IPS-20b (cell line): ENCODE measurements around the gene FARSA.
A peak's percentile ranks its signal among the peaks of the same experiment; 100 is the strongest.
"Not testable (repeated sequence)": the region's sequence is repeated elsewhere in the genome, so short reads cannot be mapped to it uniquely, and the experiment has no call there.

Experiments
- H3K27ac ChIP-seq: one replicate; pipeline ENCODE4 v1.5.1; 2013; ENCODE audit warnings: low read length
- H3K27me3 ChIP-seq: 2 replicates; pipeline ENCODE4 v1.6.1; 2013; ENCODE audit warnings: mild to moderate bottlenecking, low read length, inconsistent platforms; ENCODE audit not compliant: insufficient read depth
- H3K36me3 ChIP-seq: 2 replicates; pipeline ENCODE4 v1.6.1; 2013; ENCODE audit warnings: low read depth, mild to moderate bottlenecking, inconsistent platforms, low read length, moderate library complexity; ENCODE audit not compliant: insufficient read depth
- H3K4me1 ChIP-seq: 2 replicates; pipeline ENCODE4 v1.6.1; 2013; ENCODE audit warnings: mild to moderate bottlenecking, control low read depth, inconsistent platforms, low read length, moderate library complexity; ENCODE audit not compliant: insufficient read depth
- H3K4me3 ChIP-seq: 2 replicates; pipeline ENCODE4 v1.5.1; 2013; ENCODE audit warnings: mild to moderate bottlenecking, low read length, inconsistent platforms
- H3K9ac ChIP-seq: 2 replicates; pipeline ENCODE4 v1.6.1; 2013; ENCODE audit warnings: low read depth, mild to moderate bottlenecking, inconsistent platforms, low read length, moderate library complexity
- H3K9me3 ChIP-seq: 2 replicates; pipeline ENCODE4 v1.6.1; 2013; ENCODE audit warnings: mild to moderate bottlenecking, low read depth, low read length, inconsistent platforms; ENCODE audit not compliant: insufficient read depth

FARSA gene

DNA sequence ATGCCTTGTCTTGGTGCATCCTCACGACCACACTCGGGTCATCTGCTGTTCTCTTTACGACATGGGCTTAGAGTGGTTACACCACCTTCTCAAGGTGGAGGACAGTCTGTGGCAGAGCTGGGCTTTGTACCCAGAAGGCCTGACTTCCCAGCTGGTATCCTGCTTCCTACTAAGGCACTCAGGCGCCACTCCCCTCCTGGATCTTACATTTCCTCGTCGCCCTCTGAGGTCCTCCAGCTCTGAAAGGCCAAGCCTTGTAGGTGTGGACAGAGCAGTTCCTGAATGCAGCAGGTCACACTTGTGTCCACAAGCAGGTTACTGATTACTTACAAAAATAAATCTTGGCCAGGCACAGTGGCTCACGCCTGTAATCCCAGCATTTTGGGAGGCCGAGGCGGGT is 26.3 kb downstream of the FARSA start:
- Histone ChIP-seq H3K36me3 (no peaks in the 10 kb centered on the region), H3K27ac (no peak overlapping the region), H3K9me3 (no peaks in the 10 kb centered on the region), H3K4me1 (no peaks in the 10 kb centered on the region; the same call in 1 of the 2 replicates), H3K27me3 (no peaks in the 10 kb centered on the region), H3K9ac (no peak overlapping the region), H3K4me3 (no peak overlapping the region)

DNA sequence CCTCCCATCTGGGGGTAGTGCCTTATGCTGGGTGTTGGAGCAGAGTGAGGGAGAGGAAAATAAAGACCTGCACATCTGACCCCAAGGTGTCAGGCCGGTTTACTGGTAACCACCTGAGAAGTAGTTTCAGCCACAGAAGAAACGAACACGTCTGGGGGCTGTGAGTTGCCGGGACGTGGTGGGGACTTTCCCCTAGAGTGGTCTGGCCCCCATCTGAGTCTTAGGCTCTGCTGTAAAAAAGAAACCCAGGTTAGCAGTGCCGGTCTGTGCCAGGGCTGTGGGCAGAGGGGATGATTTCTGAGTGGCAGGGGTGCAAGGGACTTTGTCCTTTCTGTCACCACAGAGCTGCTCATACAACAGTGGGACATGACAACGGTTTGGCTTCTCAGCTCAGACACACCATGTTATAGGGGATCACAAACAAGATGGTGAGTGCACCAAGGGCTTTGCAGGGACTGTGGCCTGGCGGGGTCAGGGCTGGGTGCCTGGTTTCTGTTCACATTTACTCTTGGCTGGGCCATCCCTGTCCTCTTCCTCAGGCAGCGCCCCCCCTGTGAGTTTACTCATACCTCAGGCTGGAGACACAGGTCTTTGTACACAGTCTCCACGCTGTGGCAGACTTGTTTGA is 33.5 kb downstream of the FARSA start:
- no peaks in the 10 kb centered on the region for H3K9me3 ChIP-seq
- H3K27me3 ChIP-seq: no peaks in the 10 kb centered on the region
- H3K4me3 ChIP-seq: no peak overlapping the region
- H3K4me1 ChIP-seq: no peaks in the 10 kb centered on the region
- no peak overlapping the region for H3K9ac ChIP-seq
- no peak overlapping the region for H3K27ac ChIP-seq
- H3K36me3 ChIP-seq: peaks cover 44% of the 10 kb centered on the region

- Histone ChIP-seq H3K9me3 (no peaks in the 10 kb centered on the region), H3K27me3 (no peaks in the 10 kb centered on the region), H3K4me1 (no peaks in the 10 kb centered on the region), H3K9ac (no peak overlapping the region), H3K4me3 (no peak overlapping the region), H3K36me3 (peaks cover 65% of the 10 kb centered on the region), H3K27ac (no peak overlapping the region)
These were observed 37.1 kb downstream of the FARSA start for GRCh38 chr19:12896460-12896859.

DNA sequence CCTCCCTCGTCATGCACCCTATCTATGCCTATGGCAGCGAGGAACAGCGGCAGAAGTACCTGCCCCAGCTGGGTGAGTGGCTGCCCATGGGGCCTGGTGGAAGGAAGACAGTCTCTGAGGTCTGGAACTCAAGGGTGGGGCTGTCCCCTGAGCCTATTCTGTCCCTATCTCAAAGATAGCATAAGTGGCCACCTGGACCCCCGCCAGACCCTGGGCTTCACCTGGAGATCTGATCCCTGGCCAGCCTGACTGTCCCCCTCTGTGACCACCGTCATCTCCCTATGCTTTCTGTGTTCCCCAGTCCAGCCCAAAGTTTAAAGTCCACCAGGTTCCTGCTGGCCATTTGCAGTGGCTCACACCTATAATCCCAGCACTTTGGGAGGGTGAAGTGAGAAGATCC is 39.9 kb downstream of the FARSA start:
- no peaks in the 10 kb centered on the region for H3K4me1 ChIP-seq
- H3K27ac ChIP-seq: no peak overlapping the region
- no peak overlapping the region for H3K9ac ChIP-seq
- no peaks in the 10 kb centered on the region for H3K9me3 ChIP-seq
- H3K4me3 ChIP-seq: no peak overlapping the region
- peaks cover 52% of the 10 kb centered on the region for H3K36me3 ChIP-seq
- H3K27me3 ChIP-seq: no peaks in the 10 kb centered on the region; the same call in 1 of the 2 replicates

GRCh38 chr19:12891553-12892021 is 41.9 kb downstream of the FARSA start:
- Histone ChIP-seq H3K9ac (peak overlapping the region; percentile 84), H3K36me3 (peaks cover 35% of the 10 kb centered on the region), H3K27ac (no peak overlapping the region), H3K4me3 (peak overlapping the region; percentile 98), H3K4me1 (no peaks in the 10 kb centered on the region), H3K27me3 (peaks cover 16% of the 10 kb centered on the region), H3K9me3 (no peaks in the 10 kb centered on the region)

DNA sequence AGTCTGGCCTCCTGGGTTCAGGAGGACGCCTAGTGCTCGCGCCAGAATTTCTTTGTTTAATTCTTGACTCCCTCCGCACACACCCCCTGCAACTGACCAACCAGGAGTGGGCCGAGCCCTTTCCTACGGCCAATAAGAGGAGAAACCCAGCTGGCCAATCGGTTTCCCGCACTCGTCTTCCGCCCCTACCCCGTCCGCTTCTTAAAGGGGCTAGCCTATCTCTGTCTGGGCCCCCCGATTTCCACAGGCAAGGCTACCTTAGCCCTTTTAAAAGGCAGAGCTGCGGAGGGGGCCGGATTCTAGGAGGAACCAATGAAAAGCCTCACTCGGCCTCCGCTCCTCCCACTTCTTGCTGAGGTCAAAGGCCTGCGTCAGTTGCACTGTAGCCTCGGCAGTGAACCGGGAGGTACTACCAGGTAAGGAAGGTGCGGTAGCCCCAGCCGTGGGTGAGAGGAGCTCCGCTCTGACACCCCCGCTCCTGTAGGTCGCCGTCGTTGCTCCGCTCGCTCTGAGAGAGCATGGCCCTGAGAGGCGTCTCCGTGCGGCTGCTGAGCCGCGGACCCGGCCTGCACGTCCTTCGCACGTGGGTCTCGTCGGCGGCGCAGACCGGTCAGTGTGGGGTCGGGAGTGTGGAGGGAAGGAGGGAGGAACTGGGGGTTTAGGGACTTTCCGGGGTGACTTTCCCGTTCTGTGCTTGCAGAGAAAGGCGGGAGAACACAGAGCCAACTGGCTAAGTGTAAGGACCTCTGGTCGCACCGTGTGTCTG is 42.5 kb downstream of the FARSA start, which contains the start of gene GCDH:
Gene GCDH (plus strand): TSS at position 374 of the 766 bp plus-strand sequence. CDS start 145 bp downstream, at position 519.
- H3K27me3 ChIP-seq: peaks cover 22% of the 10 kb centered on the region
- peak within 1 kb of the TSS; percentile 90 for H3K27ac ChIP-seq
- no peaks in the 10 kb centered on the region for H3K9me3 ChIP-seq
- peak within 1 kb of the TSS; percentile 98 for H3K4me3 ChIP-seq
- no peaks in the 10 kb centered on the region for H3K4me1 ChIP-seq
- peak within 1 kb of the TSS; percentile 86 for H3K9ac ChIP-seq
- H3K36me3 ChIP-seq: peaks cover 28% of the 10 kb centered on the region

DNA sequence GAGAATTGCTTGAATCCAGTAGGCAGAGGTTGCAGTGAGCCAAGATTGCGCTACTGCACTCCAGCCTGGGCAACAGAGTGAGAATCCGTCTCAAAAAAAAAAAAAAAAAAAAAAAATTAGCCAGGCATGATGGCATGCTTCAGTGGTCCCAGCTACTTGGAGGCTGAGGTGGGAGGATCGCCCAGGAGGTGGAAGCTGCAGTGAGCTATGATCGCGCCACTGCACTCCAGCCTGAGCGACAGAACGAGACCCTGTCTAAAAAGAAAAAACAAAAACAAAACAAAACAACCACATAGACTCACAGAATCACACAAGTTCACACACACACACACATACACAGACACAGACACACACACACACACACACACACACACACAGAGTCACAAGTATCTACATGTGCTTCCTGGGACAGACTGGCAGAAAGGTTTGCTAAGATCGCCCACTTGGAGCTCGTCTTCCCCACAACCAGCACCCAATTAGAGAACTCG is 43.2 kb downstream of the FARSA start:
- peak overlapping the region; percentile 79 for H3K4me3 ChIP-seq
- H3K27ac ChIP-seq: peak overlapping the region; percentile 90
- H3K9ac ChIP-seq: peak overlapping the region; percentile 86; the same call in 1 of the 2 replicates
- not testable (repeated sequence) for H3K4me1 ChIP-seq, H3K9me3 ChIP-seq
- peaks cover 26% of the 10 kb centered on the region for H3K27me3 ChIP-seq
- H3K36me3 ChIP-seq: peaks cover 25% of the 10 kb centered on the region

DNA sequence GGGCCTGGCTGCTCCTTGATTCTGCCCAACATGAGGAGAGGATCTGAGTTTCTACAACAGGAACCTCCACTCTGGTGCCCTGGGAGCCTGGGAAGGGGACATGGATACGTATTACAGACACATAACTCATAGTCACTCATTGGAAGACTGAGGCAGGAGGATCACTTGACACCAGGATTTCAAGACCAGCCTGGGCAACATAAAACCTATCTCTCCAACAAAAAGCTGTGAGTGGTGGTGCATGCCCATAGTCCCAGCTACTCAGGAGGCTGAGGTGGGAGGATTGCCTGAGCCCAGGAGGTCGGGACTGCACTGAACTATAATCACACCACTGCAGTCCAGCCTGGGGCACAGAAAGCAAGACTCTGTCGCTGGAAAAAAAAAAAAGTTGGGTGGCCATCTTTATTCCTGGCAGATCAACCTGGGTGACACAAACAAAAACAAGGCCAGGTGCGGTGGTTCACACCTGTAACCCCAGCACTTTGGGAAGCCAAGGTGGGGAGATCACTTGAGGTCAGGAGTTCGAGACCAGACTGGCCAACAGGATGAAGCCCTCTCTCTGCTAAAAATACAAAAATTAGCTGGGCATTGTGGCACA is 45.4 kb downstream of the FARSA start:
- H3K27me3 ChIP-seq: peaks cover 44% of the 10 kb centered on the region
- H3K4me1 ChIP-seq: no peaks in the 10 kb centered on the region
- no peak overlapping the region for H3K9ac ChIP-seq
- H3K9me3 ChIP-seq: no peaks in the 10 kb centered on the region; the same call in 1 of the 2 replicates
- peaks cover 3% of the 10 kb centered on the region for H3K36me3 ChIP-seq
- H3K4me3 ChIP-seq: no peak overlapping the region
- H3K27ac ChIP-seq: no peak overlapping the region

- H3K27me3 ChIP-seq: peaks cover 49% of the 10 kb centered on the region
- H3K4me3 ChIP-seq: peak within 1 kb of the TSS; percentile 66
- no peaks in the 10 kb centered on the region for H3K36me3 ChIP-seq
- H3K27ac ChIP-seq: no peak within 1 kb of the TSS
- H3K9ac ChIP-seq: peak within 1 kb of the TSS; percentile 72; the same call in 1 of the 2 replicates
- H3K9me3 ChIP-seq: no peaks in the 10 kb centered on the region; the same call in 1 of the 2 replicates
- H3K4me1 ChIP-seq: no peaks in the 10 kb centered on the region
These were observed 46.4 kb downstream of the FARSA start, which contains the start of gene KLF1 for GRCh38 chr19:12886969-12887747. KLF1 (minus strand) TSS chr19:12887201; CDS start chr19:12887140, 61 bp downstream.

DNA sequence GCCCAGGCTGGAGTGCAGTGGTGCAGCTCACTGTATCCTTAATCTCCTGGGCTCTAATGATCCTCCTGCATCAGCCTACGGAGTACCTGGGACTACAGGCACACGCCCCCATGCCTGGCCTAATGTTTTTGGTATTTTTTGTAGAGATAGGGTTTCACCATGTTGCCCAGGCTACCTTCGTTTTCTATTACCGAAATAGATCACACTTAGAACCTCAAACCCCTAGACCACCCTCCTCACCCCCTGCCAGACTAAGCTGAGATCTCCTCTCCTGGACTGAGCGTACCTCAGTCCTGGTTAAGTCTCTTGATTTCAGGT is 46.9 kb downstream of the FARSA start:
- no peaks in the 10 kb centered on the region; the same call in 1 of the 2 replicates for H3K9me3 ChIP-seq
- H3K27ac ChIP-seq: no peak overlapping the region
- H3K9ac ChIP-seq: no peak overlapping the region
- no peaks in the 10 kb centered on the region for H3K36me3 ChIP-seq
- H3K27me3 ChIP-seq: peaks cover 51% of the 10 kb centered on the region
- H3K4me1 ChIP-seq: no peaks in the 10 kb centered on the region
- no peak overlapping the region for H3K4me3 ChIP-seq
